Activated naive CD8-positive, alpha-beta T cell treated with anti-CD3 and anti-CD28 coated beads, Interleukin-2, amount 50 U/mL, for 24 hours (primary cell): ENCODE data around the gene SLC39A9.
A peak's percentile ranks its signal among the peaks of the same experiment; 100 is the strongest.

ENCODE experiments used
- ATAC-seq: fragments of 150-1000 bp; cut with Tn5 transposase; one replicate; pipeline ENCODE4 v1.10.0; 2021
- DNase-seq: peaks from one replicate; pipeline ENCODE4 v3.0.0; 2021
- H3K27ac Mint-ChIP-seq: one replicate; pipeline ENCODE4 v1.8.0; 2021; ENCODE audit warnings: mild to moderate bottlenecking, mixed read lengths
- H3K27me3 Mint-ChIP-seq: one replicate; pipeline ENCODE4 v1.8.0; 2021; ENCODE audit warnings: mixed read lengths
- H3K36me3 Mint-ChIP-seq: one replicate; pipeline ENCODE4 v1.8.0; 2021; ENCODE audit warnings: low read depth, mixed read lengths
- H3K4me1 Mint-ChIP-seq: one replicate; pipeline ENCODE4 v1.8.0; 2021; ENCODE audit warnings: mixed read lengths
- H3K4me3 Mint-ChIP-seq: one replicate; pipeline ENCODE4 v1.8.0; 2021; ENCODE audit warnings: mild to moderate bottlenecking, moderate library complexity, mixed read lengths
- H3K9me3 Mint-ChIP-seq: one replicate; pipeline ENCODE4 v1.8.0; 2021; ENCODE audit warnings: mixed read lengths

Gene SLC39A9

DNA sequence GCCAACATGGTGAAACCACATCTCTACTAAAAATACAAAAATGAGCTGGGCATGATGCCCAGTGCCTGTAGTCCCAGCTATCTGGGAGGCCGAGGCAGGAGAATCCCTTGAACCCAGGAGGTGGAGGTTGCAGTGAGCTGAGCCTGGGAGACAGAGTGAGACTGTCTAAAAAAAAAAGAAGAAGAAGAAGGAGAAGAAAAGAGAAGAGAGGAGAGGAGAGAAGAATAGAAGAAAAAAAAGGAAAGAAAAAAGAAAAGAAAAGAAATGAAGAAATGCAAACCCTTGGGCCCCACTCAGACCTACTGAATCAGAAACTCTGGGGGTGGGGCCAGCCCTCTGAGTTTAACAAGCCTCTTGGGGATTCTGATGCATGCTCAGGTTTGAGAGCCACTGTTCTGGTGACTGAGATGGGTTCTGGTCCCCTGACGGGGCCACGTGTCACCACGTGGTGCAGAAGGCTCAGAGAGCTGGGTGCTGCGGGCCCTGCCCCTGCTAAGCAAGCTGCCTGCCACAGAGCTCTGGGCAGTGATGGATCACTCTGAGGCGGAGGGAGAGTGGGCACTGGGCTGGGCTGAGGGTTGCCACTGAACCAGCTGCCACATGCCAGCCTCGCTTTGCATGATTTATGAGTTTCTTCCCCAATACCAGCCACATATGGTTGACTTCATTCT is 37.9 kb upstream of the SLC39A9 start:
- Mint-ChIP-seq H3K27ac (no peak overlapping the region), H3K4me1 (peaks cover 23% of the 10 kb centered on the region), H3K27me3 (peaks cover 8% of the 10 kb centered on the region), H3K4me3 (no peak overlapping the region), H3K9me3 (no peaks in the 10 kb centered on the region), H3K36me3 (no peaks in the 10 kb centered on the region)
- DNase-seq = no peak
- no peak for ATAC-seq

DNA sequence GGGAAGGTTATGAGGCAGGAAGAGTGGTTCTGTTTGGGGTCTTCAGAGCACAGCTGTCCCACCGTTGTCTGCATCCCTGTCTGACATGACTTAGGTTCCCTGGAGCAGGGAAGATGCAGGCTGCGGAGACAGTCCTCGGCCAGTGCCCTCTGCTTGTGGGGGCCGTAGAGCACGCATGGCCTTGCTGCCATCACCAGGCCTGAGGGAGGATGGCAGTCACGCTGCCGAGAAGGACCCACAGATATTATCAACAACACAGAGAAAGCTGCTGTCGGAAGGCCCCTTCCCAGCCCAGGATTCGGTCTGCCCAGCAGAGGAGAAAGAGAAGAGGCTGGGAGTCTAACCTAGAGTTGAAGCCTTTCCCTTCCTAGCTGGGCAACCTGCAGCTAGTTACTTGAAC is 35.4 kb upstream of the SLC39A9 start:
- H3K9me3 Mint-ChIP-seq = no peaks in the 10 kb centered on the region
- H3K27me3 Mint-ChIP-seq = peaks cover 8% of the 10 kb centered on the region
- H3K4me1 Mint-ChIP-seq = peaks cover 17% of the 10 kb centered on the region
- no peak overlapping the region for H3K27ac Mint-ChIP-seq
- no peak overlapping the region for H3K4me3 Mint-ChIP-seq
- no peak for DNase-seq
- no peaks in the 10 kb centered on the region for H3K36me3 Mint-ChIP-seq
- no peak for ATAC-seq

DNA sequence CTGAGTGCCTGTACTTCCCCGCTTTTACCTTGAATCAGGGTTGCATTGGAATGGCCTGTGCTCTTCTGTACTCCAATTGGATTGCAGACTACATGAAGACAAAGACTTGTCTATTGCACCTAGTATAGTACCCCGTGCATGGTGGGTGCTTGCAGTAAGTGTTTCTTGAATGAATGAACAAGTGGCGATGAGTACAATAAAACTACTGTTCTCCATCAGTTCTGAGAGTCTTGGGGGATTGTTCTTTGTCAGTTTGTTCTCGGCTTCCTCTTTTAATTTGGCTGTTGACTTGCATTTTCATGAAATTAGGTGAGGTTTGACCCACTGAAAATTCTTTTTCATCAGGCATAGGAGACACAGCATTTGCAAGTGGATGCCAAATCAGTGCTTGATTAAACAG is 34.5 kb upstream of the SLC39A9 start:
- ATAC-seq = no peak
- no peaks in the 10 kb centered on the region for H3K9me3 Mint-ChIP-seq
- peaks cover 8% of the 10 kb centered on the region for H3K4me1 Mint-ChIP-seq
- H3K36me3 Mint-ChIP-seq = no peaks in the 10 kb centered on the region
- H3K4me3 Mint-ChIP-seq = no peak overlapping the region
- peaks cover 5% of the 10 kb centered on the region for H3K27me3 Mint-ChIP-seq
- DNase-seq = no peak
- no peak overlapping the region for H3K27ac Mint-ChIP-seq

DNA sequence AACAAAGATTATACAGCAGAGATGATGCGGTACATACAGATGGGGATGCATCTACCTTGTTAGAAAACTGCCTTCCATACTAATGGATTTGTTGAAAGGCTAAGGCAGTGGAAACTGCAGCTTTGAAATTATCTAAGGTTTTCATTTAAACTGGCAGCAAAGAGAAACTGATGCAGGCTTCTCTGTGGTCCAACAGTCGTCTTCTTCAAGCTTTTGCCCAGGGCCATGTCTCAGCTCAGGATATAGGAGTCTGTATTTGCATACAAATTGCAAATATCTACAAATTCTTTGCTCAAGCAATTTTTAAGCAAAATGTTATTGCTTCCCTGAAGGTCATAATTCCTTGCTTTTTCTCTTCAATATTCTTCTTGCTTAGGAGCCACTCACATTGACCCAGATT is 34.1 kb upstream of the SLC39A9 start:
- H3K4me3 Mint-ChIP-seq = no peak overlapping the region
- no peaks in the 10 kb centered on the region for H3K9me3 Mint-ChIP-seq
- no peak overlapping the region for H3K27ac Mint-ChIP-seq

DNA sequence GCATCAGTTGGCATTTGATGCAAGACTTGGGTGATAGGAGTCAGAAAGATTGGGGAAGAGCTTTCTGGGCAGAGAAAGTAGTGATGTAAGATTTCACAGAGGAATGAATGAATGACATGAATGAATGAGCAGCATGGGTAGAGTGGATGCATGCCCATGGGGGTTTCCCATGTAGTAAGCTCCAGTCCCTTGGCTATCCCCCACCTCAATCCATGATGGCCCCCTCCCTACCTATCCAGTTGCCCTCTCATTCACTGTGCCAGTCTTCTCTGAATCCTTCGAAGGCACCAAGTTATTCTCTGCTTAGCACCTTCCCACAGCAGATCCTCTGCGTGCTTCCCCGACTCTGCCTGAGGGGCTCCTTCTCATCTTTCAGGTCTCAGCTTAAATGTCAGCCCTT is 32.4 kb upstream of the SLC39A9 start:
- DNase-seq = no peak
- Mint-ChIP-seq H3K4me1 (no peaks in the 10 kb centered on the region), H3K27ac (no peak overlapping the region), H3K36me3 (no peaks in the 10 kb centered on the region), H3K27me3 (no peaks in the 10 kb centered on the region), H3K4me3 (no peak overlapping the region), H3K9me3 (no peaks in the 10 kb centered on the region)
- no peak for ATAC-seq

More for the DNA sequence above, 34.1 kb upstream of the SLC39A9 start:
- DNase-seq (no peak), ATAC-seq (no peak)
- peaks cover 5% of the 10 kb centered on the region for H3K27me3 Mint-ChIP-seq
- peaks cover 4% of the 10 kb centered on the region for H3K4me1 Mint-ChIP-seq
- no peaks in the 10 kb centered on the region for H3K36me3 Mint-ChIP-seq

DNA sequence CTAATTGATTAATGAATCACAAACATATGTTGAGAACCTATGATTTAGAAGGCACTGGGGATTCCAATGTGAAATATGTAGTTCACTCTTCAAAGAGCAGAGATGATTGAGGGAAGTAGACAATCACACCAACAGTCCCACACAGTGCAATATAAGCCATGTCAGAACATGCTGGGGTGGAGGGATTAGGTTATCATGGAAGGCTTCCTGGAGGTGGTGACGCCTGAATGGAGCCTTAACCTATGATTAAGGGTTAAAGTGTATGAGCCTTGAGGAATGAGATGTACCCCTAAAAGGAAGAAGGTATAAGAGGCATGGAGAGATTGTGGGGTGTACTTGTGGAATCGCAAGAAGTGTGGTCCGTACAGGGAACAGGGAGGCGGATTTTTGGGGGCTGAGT is 31.7 kb upstream of the SLC39A9 start:
- Mint-ChIP-seq H3K4me1 (no peaks in the 10 kb centered on the region), H3K4me3 (no peak overlapping the region), H3K27me3 (no peaks in the 10 kb centered on the region), H3K36me3 (no peaks in the 10 kb centered on the region), H3K9me3 (no peaks in the 10 kb centered on the region), H3K27ac (no peak overlapping the region)
- no peak for DNase-seq
- ATAC-seq = no peak

DNA sequence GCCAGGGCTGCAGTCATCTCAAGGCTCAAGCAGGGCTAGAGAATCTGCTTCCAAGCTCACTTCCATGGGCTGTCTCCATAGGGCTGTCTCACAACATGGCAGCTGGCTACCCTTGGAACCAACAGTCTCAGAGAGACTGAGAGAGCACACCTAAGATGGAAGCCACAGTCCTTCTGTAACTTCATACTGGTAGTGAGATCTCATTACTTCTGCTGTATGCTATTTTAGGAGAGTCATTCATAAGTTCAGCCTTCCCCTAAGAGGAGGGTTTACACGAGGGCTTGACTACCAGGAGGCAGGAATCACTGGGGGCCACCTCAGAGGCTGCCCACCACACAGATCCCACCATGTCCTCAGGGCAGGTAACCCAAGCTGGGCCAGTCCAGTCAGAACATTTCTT is 30.1 kb upstream of the SLC39A9 start:
- Mint-ChIP-seq H3K27me3 (no peaks in the 10 kb centered on the region), H3K9me3 (no peaks in the 10 kb centered on the region), H3K27ac (no peak overlapping the region), H3K36me3 (peaks cover 4% of the 10 kb centered on the region), H3K4me3 (no peak overlapping the region), H3K4me1 (peaks cover 6% of the 10 kb centered on the region)
- no peak for ATAC-seq
- no peak for DNase-seq

DNA sequence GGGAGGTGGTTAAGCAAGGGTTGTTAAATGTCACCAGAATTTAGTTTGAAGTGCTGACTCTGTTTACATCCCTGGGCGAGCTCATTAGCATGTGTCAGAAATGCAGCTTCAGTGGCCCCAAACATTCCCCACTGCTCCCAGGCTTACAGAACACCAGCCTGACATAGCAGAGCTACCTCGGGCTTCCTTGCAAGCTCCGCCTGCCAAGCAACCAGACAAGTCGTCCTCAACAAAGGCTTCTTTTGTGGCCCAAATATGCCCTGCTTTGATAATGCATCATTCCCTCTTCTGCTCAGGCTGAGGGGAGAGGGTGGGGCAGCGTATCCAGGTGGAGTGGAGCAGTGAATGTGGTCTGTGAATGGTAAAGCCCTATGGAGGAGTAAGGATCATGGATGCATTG is 28.4 kb upstream of the SLC39A9 start:
- Mint-ChIP-seq H3K4me1 (peaks cover 14% of the 10 kb centered on the region), H3K36me3 (peaks cover 15% of the 10 kb centered on the region), H3K9me3 (no peaks in the 10 kb centered on the region), H3K27ac (no peak overlapping the region), H3K4me3 (no peak overlapping the region), H3K27me3 (no peaks in the 10 kb centered on the region)
- no peak for ATAC-seq
- no peak for DNase-seq

DNA sequence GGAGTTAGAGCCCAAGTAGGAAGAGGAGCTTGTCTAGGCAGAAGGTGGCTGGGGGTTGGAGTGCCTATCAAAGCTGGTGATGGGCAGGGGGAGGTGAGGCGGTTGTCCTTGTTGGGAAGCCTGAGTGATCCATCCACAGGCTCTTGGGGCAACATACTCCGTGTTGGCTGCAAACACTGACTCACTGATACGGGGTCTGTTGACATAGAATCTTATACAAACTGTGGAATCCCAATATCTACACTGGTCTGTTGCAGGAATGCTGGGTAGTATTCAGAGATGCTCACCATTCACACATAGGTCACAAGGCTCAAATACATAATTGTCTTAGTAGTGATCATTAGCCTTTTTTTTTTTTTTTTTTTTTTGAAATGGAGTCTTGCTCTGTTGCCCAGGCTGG is 26.3 kb upstream of the SLC39A9 start:
- ATAC-seq = no peak
- Mint-ChIP-seq H3K4me1 (peaks cover 14% of the 10 kb centered on the region), H3K36me3 (peaks cover 35% of the 10 kb centered on the region), H3K27ac (no peak overlapping the region), H3K27me3 (no peaks in the 10 kb centered on the region), H3K4me3 (no peak overlapping the region), H3K9me3 (peaks cover 11% of the 10 kb centered on the region)
- DNase-seq = no peak

DNA sequence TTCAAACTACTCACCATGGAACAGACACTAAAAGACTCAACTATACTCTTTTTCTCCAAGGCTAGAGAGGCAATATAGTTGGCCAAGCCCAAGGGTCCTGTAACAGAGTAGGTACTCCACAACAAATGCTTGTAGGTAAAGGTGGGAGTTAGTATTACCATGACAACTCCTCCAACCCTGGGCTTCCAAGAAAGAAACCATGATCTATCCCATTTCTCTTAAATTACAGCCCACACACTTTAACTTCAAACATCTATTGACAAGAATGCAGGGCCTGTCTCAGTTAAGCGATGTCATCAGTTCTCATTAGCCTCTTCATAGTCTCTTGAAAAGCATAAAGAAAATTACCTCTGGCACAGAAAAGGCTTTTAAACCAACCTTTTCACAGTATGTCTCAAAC is 25.4 kb upstream of the SLC39A9 start:
- Mint-ChIP-seq H3K36me3 (peaks cover 39% of the 10 kb centered on the region), H3K27me3 (no peaks in the 10 kb centered on the region), H3K4me1 (peaks cover 14% of the 10 kb centered on the region), H3K9me3 (peaks cover 11% of the 10 kb centered on the region), H3K4me3 (no peak overlapping the region), H3K27ac (peak overlapping the region; percentile 2)
- DNase-seq = no peak
- ATAC-seq = peak; percentile 61

DNA sequence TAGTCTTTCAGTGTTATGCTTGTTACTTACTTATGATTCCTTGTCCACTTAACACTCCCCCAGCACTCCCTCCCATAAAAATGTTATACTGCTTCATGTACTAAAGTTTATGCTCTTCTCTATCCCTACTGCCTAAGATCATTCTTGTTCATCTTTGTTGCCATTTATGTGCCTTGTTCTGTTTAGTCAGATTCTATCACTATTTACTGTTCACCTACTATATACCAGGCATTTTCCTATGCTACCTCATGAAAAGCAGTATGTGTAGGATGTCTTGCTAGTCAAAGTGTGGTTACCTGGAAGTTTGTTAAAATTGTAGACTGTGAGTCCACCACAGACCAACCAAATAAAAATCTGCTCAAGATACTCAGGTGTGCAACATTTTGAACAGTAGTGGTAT is 24.3 kb upstream of the SLC39A9 start:
- ATAC-seq (no peak), DNase-seq (no peak)
- Mint-ChIP-seq H3K27ac (peak overlapping the region; percentile 18), H3K4me3 (no peak overlapping the region), H3K9me3 (peaks cover 11% of the 10 kb centered on the region), H3K4me1 (peaks cover 16% of the 10 kb centered on the region), H3K36me3 (peaks cover 47% of the 10 kb centered on the region), H3K27me3 (no peaks in the 10 kb centered on the region)

DNA sequence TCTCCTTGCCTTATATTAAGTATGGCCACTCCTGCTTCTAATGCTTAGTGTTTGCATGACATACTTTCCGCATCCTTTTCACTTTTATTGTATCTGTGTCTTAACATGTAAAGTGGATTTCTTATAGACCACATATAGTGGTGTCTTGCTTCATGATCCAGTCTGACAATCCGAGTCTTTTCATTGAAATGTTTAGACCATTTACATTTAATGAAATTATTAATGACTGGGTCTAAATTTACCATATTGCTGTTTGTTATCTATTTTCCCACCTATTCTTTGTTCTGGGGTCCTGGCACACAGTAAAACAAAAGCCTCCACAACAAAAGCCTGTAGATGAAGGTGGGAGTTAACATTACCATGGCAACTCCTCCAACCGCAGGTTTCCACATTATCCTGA is 23.3 kb upstream of the SLC39A9 start:
- ATAC-seq (no peak), DNase-seq (no peak)
- H3K27me3 Mint-ChIP-seq = no peaks in the 10 kb centered on the region
- H3K4me1 Mint-ChIP-seq = peaks cover 16% of the 10 kb centered on the region
- peaks cover 11% of the 10 kb centered on the region for H3K9me3 Mint-ChIP-seq
- no peak overlapping the region for H3K4me3 Mint-ChIP-seq
- H3K36me3 Mint-ChIP-seq = peaks cover 57% of the 10 kb centered on the region
- no peak overlapping the region for H3K27ac Mint-ChIP-seq

DNA sequence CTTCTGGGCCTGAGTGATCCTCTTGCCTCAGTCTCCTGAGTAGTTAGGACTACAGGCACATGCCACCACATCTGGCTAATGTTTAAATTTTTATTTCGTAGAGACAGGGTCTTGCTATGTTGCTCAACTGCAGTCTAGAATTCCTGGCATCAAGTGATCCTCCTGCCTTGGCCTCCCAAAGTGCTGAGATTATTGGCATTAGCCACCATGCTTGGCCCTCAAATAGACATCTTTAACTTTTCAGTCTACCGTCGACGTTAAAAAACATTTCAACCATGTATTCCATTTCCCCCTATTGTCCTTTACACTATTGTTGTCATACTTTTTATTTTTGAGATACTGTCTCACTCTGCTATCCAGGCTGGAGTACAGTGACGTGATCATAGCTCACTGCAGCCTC is 22.8 kb upstream of the SLC39A9 start:
- no peak overlapping the region for H3K27ac Mint-ChIP-seq
- no peak for DNase-seq
- peaks cover 11% of the 10 kb centered on the region for H3K9me3 Mint-ChIP-seq
- no peaks in the 10 kb centered on the region for H3K27me3 Mint-ChIP-seq
- no peak overlapping the region for H3K4me3 Mint-ChIP-seq
- no peak for ATAC-seq
- H3K4me1 Mint-ChIP-seq = peaks cover 16% of the 10 kb centered on the region
- H3K36me3 Mint-ChIP-seq = peaks cover 62% of the 10 kb centered on the region

DNA sequence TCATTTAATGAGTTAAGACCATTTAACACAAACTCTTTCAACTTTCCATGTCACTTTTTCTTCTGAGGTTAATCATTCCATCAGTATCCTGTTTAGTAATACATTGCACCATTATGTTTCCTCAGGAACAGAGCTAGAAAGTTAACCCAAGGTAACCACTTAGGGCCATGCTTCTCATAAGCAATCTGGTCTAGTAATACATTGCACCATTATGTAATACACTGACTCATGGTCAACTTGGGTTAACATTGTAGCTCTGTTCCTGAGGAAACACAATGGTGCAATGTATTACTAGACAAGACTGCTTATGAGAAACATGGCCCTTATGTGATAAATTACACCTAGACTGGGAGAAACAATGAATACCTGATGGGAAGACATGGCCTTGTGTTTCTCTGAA is 22.1 kb upstream of the SLC39A9 start:
- peaks cover 66% of the 10 kb centered on the region for H3K36me3 Mint-ChIP-seq

DNA sequence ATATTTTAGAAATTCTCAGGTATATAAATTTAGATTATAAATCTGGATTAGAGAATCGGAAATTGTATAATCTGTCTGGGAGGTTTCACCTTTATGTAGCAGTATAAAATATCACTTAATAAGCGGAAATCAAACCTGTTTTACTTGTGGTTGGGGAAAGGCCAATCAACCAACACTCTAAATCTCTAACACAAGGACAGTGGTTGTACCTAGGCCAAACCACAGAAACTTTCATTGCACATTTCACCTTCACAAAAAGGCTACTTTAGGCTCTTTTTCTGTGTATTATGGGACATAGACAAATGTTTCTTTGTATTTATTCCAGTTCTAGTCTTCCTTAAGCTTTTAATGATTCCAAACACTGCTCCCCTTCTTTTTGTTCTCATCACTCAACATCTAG is 20.2 kb upstream of the SLC39A9 start:
- no peaks in the 10 kb centered on the region for H3K27me3 Mint-ChIP-seq
- DNase-seq (no peak), ATAC-seq (no peak)
- peaks cover 11% of the 10 kb centered on the region for H3K4me1 Mint-ChIP-seq
- peaks cover 61% of the 10 kb centered on the region for H3K36me3 Mint-ChIP-seq
- H3K27ac Mint-ChIP-seq = no peak overlapping the region
- no peak overlapping the region for H3K4me3 Mint-ChIP-seq
- H3K9me3 Mint-ChIP-seq = peaks cover 11% of the 10 kb centered on the region

More for the DNA sequence above, 22.1 kb upstream of the SLC39A9 start:
- no peak for ATAC-seq
- H3K27me3 Mint-ChIP-seq = no peaks in the 10 kb centered on the region
- H3K9me3 Mint-ChIP-seq = peaks cover 11% of the 10 kb centered on the region
- H3K4me3 Mint-ChIP-seq = no peak overlapping the region
- no peak for DNase-seq
- H3K27ac Mint-ChIP-seq = no peak overlapping the region
- peaks cover 16% of the 10 kb centered on the region for H3K4me1 Mint-ChIP-seq

DNA sequence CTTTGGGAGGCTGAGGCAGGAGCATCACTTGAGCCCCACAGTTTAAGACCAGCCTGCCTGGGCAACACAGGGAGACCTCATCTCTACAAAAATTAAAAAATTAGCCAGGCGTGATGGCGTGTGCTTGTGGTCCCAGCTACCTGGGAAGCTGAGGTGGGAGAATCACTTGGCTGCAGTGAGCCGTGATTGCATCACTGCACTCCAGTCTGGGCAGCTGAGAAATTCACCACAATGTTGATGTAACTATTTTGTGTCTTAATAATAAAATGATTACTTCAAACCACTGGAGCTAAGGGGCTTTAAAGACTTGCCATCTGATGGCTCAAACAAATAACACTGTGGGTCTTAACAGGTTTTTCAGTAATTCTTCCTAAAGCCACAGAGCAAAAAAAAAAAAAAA is 11.2 kb upstream of the SLC39A9 start:
- H3K4me3 Mint-ChIP-seq = no peak overlapping the region
- H3K36me3 Mint-ChIP-seq = peaks cover 61% of the 10 kb centered on the region
- no peak overlapping the region for H3K27ac Mint-ChIP-seq
- DNase-seq (no peak), ATAC-seq (no peak)
- no peaks in the 10 kb centered on the region for H3K9me3 Mint-ChIP-seq
- peaks cover 43% of the 10 kb centered on the region for H3K4me1 Mint-ChIP-seq
- no peaks in the 10 kb centered on the region for H3K27me3 Mint-ChIP-seq
